ENCODE results near the gene SPATS2L. TPM values are rescaled to one million over a fixed set of nuclear protein-coding genes. Genes with fewer than 3 reads are reported as not detected.

SPATS2L gene
- total and polyA plus RNA-seq, 12 donors, result 23.4 to 104 (median 71.8) TPM

DNA sequence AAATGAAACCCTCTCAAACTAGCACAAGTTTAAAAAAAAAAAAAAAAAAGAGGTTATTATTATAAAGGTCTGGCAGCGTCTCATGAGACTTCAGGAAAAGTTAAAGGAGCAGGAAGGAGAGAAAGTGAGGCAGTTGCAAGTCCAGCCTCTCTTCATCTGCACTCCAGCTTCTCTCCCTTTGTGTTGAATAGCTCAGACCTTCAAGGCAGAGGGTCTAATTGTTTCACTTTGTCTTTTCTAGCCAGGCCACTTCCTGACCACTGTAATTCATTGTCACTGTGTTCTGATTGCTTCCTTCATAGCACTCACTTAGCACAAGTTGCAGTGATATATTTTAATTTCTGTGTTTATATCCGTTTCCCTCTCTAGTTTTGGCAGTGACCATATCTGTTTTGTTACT, 99.9 kb downstream of the SPATS2L start:
- intact Hi-C loops (cut with DNase I), result loop anchor here in 1 of 10 donors (10.0 kb wide), 1 partner anchor 102 kb away; the partner anchor contains the start of gene SPATS2L
- H3K4me1 ChIP-seq, result peaks cover 0 to 56% (median 30%) of the 10 kb centered on the region in 9 donors
- WGBS, 2 donors, result 29 to 46% methylated on average over 2 of the region's 2 CpGs
- TF ChIP-seq, protein P1, sequence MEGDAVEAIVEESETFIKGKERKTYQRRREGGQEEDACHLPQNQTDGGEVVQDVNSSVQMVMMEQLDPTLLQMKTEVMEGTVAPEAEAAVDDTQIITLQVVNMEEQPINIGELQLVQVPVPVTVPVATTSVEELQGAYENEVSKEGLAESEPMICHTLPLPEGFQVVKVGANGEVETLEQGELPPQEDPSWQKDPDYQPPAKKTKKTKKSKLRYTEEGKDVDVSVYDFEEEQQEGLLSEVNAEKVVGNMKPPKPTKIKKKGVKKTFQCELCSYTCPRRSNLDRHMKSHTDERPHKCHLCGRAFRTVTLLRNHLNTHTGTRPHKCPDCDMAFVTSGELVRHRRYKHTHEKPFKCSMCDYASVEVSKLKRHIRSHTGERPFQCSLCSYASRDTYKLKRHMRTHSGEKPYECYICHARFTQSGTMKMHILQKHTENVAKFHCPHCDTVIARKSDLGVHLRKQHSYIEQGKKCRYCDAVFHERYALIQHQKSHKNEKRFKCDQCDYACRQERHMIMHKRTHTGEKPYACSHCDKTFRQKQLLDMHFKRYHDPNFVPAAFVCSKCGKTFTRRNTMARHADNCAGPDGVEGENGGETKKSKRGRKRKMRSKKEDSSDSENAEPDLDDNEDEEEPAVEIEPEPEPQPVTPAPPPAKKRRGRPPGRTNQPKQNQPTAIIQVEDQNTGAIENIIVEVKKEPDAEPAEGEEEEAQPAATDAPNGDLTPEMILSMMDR (IDR thresholded peaks at IDR 0.05), result no peak
- no peaks in the 10 kb centered on the region for H3K9me3 ChIP-seq
- H3K4me3 ChIP-seq, result no peak overlapping the region
- H3K27ac ChIP-seq, result peak overlapping the region in 6 of 10 donors; percentile 7 to 73 (median 50)
- peak in 7 of 8 donors; percentile 18 to 67 (median 40) for ATAC-seq
- no peaks in the 10 kb centered on the region for H3K27me3 ChIP-seq
- peaks cover 0 to under 1% (median 0%) of the 10 kb centered on the region in 9 donors for H3K36me3 ChIP-seq
- DNase-seq, result no peak

DNA sequence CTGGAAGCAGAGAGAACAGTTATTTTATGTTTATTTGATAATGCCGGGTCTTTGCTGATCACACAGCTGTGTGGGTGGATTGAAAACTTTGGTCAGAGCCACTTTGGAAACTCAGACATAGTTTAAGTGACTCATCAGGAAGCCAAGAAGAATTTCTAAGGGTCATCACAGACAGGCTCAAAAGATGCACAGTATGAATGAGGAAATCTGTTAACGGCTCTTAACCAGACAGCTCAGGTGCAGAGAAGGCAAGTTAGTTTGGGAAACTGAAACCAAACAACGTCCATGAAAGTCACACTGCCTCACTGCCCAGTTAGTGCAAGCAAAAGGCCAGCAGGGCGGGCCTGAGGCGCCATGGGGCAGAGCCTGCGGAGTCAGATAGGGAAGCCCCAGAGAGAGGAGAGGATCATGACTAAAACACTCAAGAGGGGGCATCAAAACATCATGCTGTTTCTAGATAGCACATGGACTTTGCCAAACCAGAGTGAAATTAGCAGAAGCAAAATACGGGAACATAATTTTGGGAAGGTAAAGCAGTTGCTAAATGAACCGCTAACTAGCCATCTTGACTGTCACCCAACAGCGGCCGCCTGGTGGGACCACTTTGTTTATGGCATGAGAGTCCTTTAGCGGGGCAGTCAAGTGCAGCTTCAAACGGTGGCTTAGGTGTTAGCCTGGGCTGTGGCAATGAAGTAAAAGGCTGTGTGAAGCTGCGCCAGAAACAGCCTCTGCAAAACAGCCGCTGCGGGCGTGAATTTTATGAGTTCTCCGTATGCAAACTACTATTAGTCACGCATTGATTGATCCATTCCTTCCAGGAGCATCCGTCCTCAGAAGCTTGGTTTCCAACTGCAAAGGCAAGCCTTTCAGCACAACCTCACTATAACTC, 102.2 kb downstream of the SPATS2L start:
- intact Hi-C loops (cut with DNase I), result loop anchor here in 1 of 10 donors (10.0 kb wide), 1 partner anchor 104 kb away; the partner anchor contains the start of gene SPATS2L
- no peak for ATAC-seq

DNA sequence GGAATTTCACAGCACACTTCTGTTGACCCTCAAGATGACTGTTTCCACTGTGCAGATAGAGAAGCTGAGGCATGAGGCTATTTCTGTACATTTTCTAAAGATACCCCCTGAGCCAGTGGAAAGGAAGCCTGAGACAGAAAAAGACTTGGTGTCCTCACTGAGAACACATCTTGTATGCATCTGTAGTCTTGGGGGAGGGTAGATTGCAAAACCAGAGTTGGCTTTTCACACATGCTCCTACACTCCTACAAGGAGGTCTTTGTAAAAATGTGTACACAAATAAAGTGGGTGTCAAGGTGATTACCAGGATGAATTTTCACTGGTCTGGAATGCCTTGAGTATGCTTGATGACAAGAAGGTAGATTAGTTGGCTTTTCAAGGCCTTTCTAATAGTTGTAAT, 105.3 kb downstream of the SPATS2L start:
- no peaks in the 10 kb centered on the region for H3K9me3 ChIP-seq
- no peak overlapping the region for H3K4me3 ChIP-seq
- DNase-seq, result no peak
- peaks cover 0 to 47% (median 2%) of the 10 kb centered on the region in 9 donors for H3K36me3 ChIP-seq
- H3K27ac ChIP-seq, result no peak overlapping the region
- H3K4me1 ChIP-seq, result peaks cover 0 to 21% (median 10%) of the 10 kb centered on the region in 9 donors
- TF ChIP-seq, protein P1 (IDR thresholded peaks at IDR 0.05), result no peak
- intact Hi-C loops (cut with DNase I), result no loop called here
- peak in 1 of 8 donors; percentile 39 for ATAC-seq
- no peaks in the 10 kb centered on the region for H3K27me3 ChIP-seq

More for the DNA sequence above, 102.2 kb downstream of the SPATS2L start:
- no peak overlapping the region for H3K4me3 ChIP-seq
- DNase-seq, result no peak
- H3K27me3 ChIP-seq, result no peaks in the 10 kb centered on the region
- peak overlapping the region in 2 of 10 donors; percentile 28 to 38 for H3K27ac ChIP-seq
- TF ChIP-seq, protein P1 (IDR thresholded peaks at IDR 0.05), result no peak
- WGBS, 2 donors, result 90 to 92% methylated on average over 19 of the region's 19 CpGs
- no peaks in the 10 kb centered on the region for H3K9me3 ChIP-seq
- H3K36me3 ChIP-seq, result peaks cover 0 to 19% (median 0%) of the 10 kb centered on the region in 9 donors
- H3K4me1 ChIP-seq, result peaks cover 0 to 53% (median 30%) of the 10 kb centered on the region in 9 donors

DNA sequence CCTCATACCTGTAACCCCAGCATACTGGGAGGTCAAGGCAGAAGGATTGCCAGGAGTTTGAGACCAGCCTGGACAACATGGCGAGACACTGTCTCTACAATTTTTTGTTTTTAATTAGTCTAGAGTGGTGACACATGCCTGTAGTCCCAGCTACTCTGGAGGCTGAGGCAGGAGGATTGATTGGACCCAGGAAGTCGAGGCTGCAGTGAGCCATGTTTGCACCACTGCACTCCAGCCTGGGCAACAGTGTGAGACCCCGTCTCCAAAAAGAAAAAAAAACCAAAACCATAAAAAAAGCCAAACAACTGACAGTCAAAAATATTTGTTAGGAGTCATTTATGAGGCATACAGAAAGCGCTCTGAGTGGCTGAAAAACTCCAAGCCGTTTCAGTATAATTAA, 107.9 kb downstream of the SPATS2L start:
- intact Hi-C loops (cut with DNase I), result no loop called here
- TF ChIP-seq, protein P1 (IDR thresholded peaks at IDR 0.05), result no peak
- Histone ChIP-seq H3K27me3 (no peaks in the 10 kb centered on the region), H3K27ac (no peak overlapping the region), H3K36me3 (peaks cover 0 to 72% (median 8%) of the 10 kb centered on the region in 9 donors), H3K9me3 (no peaks in the 10 kb centered on the region), H3K4me1 (peaks cover 0 to 9% (median 0%) of the 10 kb centered on the region in 9 donors), H3K4me3 (no peak overlapping the region)
- DNase-seq, result no peak
- 96% methylated on average over 5 of the region's 5 CpGs for WGBS, 2 donors
- no peak for ATAC-seq
